ENCODE measurements around the gene SPEM1.

Gene SPEM1

GRCh38 chr17:7463372-7463846 lies 43.3 kb downstream of the SPEM1 start:
- H3K27ac ChIP-seq = no peak overlapping the region
- no peak for TF ChIP-seq CTCF (IDR thresholded peaks at IDR 0.05; ENCODE audit: low read depth, low read length, missing control alignments)
- peaks cover 21% of the 10 kb centered on the region for H3K36me3 ChIP-seq (replicated peaks)
- in situ Hi-C loops (cut with HindIII; ENCODE audit: low pct_ligation_motif_present, low sequenced_read_pairs) = no loop called here
- DNase-seq = no peak
- no peak overlapping the region for H3K4me3 ChIP-seq (ENCODE audit: low read depth, low read length)
- no peaks in the 10 kb centered on the region for H3K27me3 ChIP-seq (replicated peaks)

DNA sequence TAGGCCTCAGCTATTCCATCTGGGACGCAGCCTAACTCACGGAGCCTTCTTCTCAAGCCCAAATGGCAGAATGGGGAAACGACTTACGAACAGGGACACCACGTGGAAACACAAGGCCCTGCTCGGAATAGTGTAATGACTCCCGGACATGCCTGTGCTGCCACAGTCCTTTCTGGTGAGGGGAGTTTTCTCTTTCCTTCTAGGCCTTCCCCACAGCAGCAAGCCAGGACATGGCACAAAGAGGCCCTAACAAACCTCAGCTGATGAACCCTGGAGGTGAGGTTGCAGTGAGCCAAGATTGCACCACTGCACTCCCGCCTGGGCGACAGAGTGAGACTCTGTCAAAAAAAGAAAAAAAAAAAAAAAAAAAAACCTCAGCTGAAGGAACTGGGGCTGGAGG lies 44.0 kb downstream of the SPEM1 start:
- TF ChIP-seq CTCF (IDR thresholded peaks at IDR 0.05; ENCODE audit: low read depth, low read length, missing control alignments) = no peak
- in situ Hi-C loops (cut with HindIII; ENCODE audit: low pct_ligation_motif_present, low sequenced_read_pairs) = no loop called here
- DNase-seq = no peak
- H3K36me3 ChIP-seq (replicated peaks) = peaks cover 21% of the 10 kb centered on the region
- H3K27me3 ChIP-seq (replicated peaks) = no peaks in the 10 kb centered on the region
- H3K4me3 ChIP-seq (ENCODE audit: low read depth, low read length) = no peak overlapping the region
- H3K27ac ChIP-seq = no peak overlapping the region

GRCh38 chr17:7465597-7466275 lies 45.6 kb downstream of the SPEM1 start:
- no peak for DNase-seq
- no peak for TF ChIP-seq CTCF (IDR thresholded peaks at IDR 0.05; ENCODE audit: low read depth, low read length, missing control alignments)
- Histone ChIP-seq H3K27me3 (replicated peaks) (no peaks in the 10 kb centered on the region), H3K36me3 (replicated peaks) (peaks cover 21% of the 10 kb centered on the region), H3K27ac (no peak overlapping the region), H3K4me3 (ENCODE audit: low read depth, low read length) (no peak overlapping the region)
- in situ Hi-C loops (cut with HindIII; ENCODE audit: low pct_ligation_motif_present, low sequenced_read_pairs) = no loop called here

DNA sequence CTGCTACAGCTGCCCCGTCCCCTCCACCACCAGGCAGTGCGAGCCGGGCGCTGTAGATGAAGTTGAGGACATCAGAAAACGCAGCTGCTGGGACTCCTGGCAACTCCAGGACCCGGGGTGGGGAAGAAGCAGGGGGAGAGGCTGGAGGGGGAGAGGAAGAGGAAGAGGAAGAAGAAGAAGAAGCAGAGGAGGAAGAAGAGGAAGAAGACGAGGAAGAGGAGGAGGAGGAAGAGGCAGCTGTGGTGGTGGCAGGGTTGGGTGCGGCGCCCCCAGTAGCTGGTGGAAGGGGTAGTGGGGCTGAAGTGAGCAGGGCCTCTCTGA lies 46.2 kb downstream of the SPEM1 start:
- no peak for TF ChIP-seq CTCF (IDR thresholded peaks at IDR 0.05; ENCODE audit: low read depth, low read length, missing control alignments)
- in situ Hi-C loops (cut with HindIII; ENCODE audit: low pct_ligation_motif_present, low sequenced_read_pairs) = no loop called here

DNA sequence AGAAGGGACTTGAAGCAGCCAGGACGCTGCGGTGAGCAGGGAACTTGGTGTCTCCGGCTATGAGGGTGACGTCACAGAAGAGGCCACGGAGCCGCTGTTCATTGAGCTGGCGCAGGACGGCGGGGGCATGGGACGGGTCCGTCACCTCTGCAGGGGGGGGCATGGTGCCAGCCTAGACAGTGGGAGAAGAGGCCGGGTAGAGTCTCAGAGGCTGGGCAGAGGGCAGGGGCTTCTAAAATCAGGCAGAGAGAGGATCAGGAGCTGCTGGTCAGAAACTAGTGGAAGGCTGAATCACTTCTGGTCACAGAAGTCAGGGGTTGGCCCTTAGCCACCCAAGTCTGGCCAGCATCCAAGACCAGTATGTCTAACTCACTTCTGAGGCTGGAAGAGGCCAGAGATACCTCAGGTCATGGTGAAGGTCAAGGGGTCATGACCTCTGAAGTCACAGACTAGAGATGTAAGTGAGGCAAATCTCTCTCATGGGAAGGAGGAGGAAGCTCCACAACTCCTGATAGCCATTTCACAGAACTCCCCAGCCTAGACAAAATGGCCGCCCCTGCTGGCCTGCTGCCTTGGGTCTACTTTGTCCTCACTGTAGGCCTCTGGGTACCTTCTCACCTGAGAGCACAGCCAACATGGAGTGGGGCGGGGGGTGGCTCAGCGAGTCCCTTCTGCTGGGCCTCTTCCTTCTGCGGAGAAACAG lies 46.7 kb downstream of the SPEM1 start:
- DNase-seq = no peak
- Histone ChIP-seq H3K36me3 (replicated peaks) (peaks cover 21% of the 10 kb centered on the region), H3K4me3 (ENCODE audit: low read depth, low read length) (no peak overlapping the region), H3K27me3 (replicated peaks) (no peaks in the 10 kb centered on the region), H3K27ac (no peak overlapping the region)
- no peak for TF ChIP-seq CTCF (IDR thresholded peaks at IDR 0.05; ENCODE audit: low read depth, low read length, missing control alignments)
- in situ Hi-C loops (cut with HindIII; ENCODE audit: low pct_ligation_motif_present, low sequenced_read_pairs) = no loop called here

More for the DNA sequence above, 46.2 kb downstream of the SPEM1 start:
- Histone ChIP-seq H3K36me3 (replicated peaks) (peaks cover 21% of the 10 kb centered on the region), H3K27ac (no peak overlapping the region), H3K4me3 (ENCODE audit: low read depth, low read length) (no peak overlapping the region), H3K27me3 (replicated peaks) (no peaks in the 10 kb centered on the region)
- no peak for DNase-seq

All from brain microvascular endothelial cell (primary cell).